Esophagus muscularis mucosa (tissue), 4 donors: ENCODE measurements around the gene TWF2. TPM values are rescaled to one million over a fixed set of nuclear protein-coding genes. Genes with fewer than 3 reads are reported as not detected.

Experiments used
- DNase-seq: peaks from one replicate; pipeline ENCODE4 v3.0.0-alpha.2; 2017; ENCODE audit errors: extremely low spot score
- H3K27ac ChIP-seq, 4 donors: fragments of 200-600 bp; sonication (generic); replicated peaks in 1 of 4; 1 replicate in 3 of 4; 2 replicates in 1 of 4; pipeline ENCODE4 v1.5.1; 2016 to 2019; ENCODE audit warnings: mild to moderate bottlenecking in 1 of 4
- H3K27me3 ChIP-seq, 4 donors: fragments of 200-600 bp; sonication (generic); one replicate each; pipeline versions ENCODE4 v1.5.1 to v1.6.0; 2016 to 2019
- H3K36me3 ChIP-seq, 4 donors: fragments of 200-600 bp; sonication (generic); one replicate each; pipeline ENCODE4 v1.5.1; 2016 to 2019
- H3K4me1 ChIP-seq, 4 donors: fragments of 200-600 bp; sonication (generic); one replicate each; pipeline ENCODE4 v1.5.1; 2016 to 2019
- H3K4me3 ChIP-seq, 4 donors: fragments of 200-600 bp; sonication (generic); 1 replicate in 2 of 4; 2 replicates in 2 of 4; pipeline ENCODE4 v1.5.1; 2016 to 2019; ENCODE audit warnings: mild to moderate bottlenecking in 4 of 4, moderate library complexity in 1 of 4
- H3K9me3 ChIP-seq, 4 donors: fragments of 200-600 bp; sonication (generic); 1 replicate in 3 of 4; 2 replicates in 1 of 4; pipeline ENCODE4 v1.5.1; 2016 to 2019
- CTCF ChIP-seq, 3 experiments: fragments of 200-600 bp in 2 of 3; fragments of 450-650 bp in 1 of 3; sonication (generic) in 2 of 3; IDR thresholded peaks; one replicate each; pipeline ENCODE4 v1.5.1; 2017 to 2019; ENCODE audit warnings: antibody characterized with exemption in 3 of 3, mild to moderate bottlenecking in 2 of 3, moderate library complexity in 1 of 3
- EP300 ChIP-seq: sonication (generic); formaldehyde crosslinking; IDR thresholded peaks from one replicate; pipeline ENCODE4 v1.6.1; 2017; ENCODE audit warnings: antibody characterized with exemption
- POLR2A ChIP-seq: fragments of 450-650 bp; IDR thresholded peaks from one replicate; pipeline ENCODE4 v1.6.1; 2017; ENCODE audit warnings: antibody characterized with exemption, moderate library complexity, mild to moderate bottlenecking, low read depth
- POLR2AphosphoS5 ChIP-seq, 2 donors: sonication (generic); formaldehyde crosslinking; IDR thresholded peaks; one replicate each; pipeline ENCODE4 v1.6.1; 2017; ENCODE audit warnings: antibody characterized with exemption in 2 of 2
- WGBS: methylation state at CpG from one replicate; pipeline ENCODE4 v1.1.5; 2018; 5-methylcytosine and 5-hydroxymethylcytosine counted together
- intact Hi-C: fragments of 100-400 bp; cut with DNase I; formaldehyde crosslinking; loops from one replicate; pipeline ENCODE4 v1.15.1; 2023
- total RNA-seq, 4 donors: library from RNA; depleted of rRNA; stranded (reverse); fragments of >200 nt; gene quantifications; one replicate each; pipeline versions ENCODE4 v1.1.0 to v1.2.1, GENCODE V29; 2016

The TWF2 gene
- total RNA-seq, 4 donors from 2014 or later, result 66.4 to 89.5 (median 79.9) TPM

GRCh38 chr3:52196977-52197376, 42.0 kb downstream of the TWF2 start:
- Histone ChIP-seq H3K27ac (peak overlapping the region; percentile 79 to 89 (median 85)), H3K4me3 (peak overlapping the region in 2 of 4 donors; percentile 70 to 84), H3K27me3 (no peaks in the 10 kb centered on the region), H3K36me3 (peaks cover 0 to 23% (median 19%) of the 10 kb centered on the region in 4 donors), H3K9me3 (no peaks in the 10 kb centered on the region), H3K4me1 (peaks cover 54 to 83% (median 79%) of the 10 kb centered on the region in 4 donors)
- 50% methylated on average over 3 of the region's 3 CpGs for WGBS
- DNase-seq, result no peak
- TF ChIP-seq POLR2AphosphoS5 (IDR thresholded peaks at IDR 0.05) (no peak), POLR2A (no peak), EP300 (no peak), CTCF (IDR thresholded peaks at IDR 0.05) (no peak)
- intact Hi-C loops, result no loop called here

GRCh38 chr3:52195823-52196331, 43.1 kb downstream of the TWF2 start:
- no peaks in the 10 kb centered on the region for H3K27me3 ChIP-seq
- intact Hi-C loops, result no loop called here
- DNase-seq, result no peak
- H3K4me3 ChIP-seq, result no peak overlapping the region
- H3K27ac ChIP-seq, result peak overlapping the region; percentile 44 to 89 (median 74)
- peaks cover 0 to 14% (median 11%) of the 10 kb centered on the region in 4 donors for H3K36me3 ChIP-seq
- TF ChIP-seq POLR2AphosphoS5 (IDR thresholded peaks at IDR 0.05) (peak in 1 of 2 donors; percentile 33), POLR2A (no peak), CTCF (IDR thresholded peaks at IDR 0.05) (no peak), EP300 (no peak)
- no peaks in the 10 kb centered on the region for H3K9me3 ChIP-seq
- peaks cover 46 to 86% (median 78%) of the 10 kb centered on the region in 4 donors for H3K4me1 ChIP-seq
- WGBS, result 75% methylated on average over 10 of the region's 10 CpGs

- H3K4me3 ChIP-seq, result no peak overlapping the region
- H3K27ac ChIP-seq, result peak overlapping the region in 3 of 4 donors; percentile 40 to 60 (median 44)
- peaks cover 53 to 87% (median 79%) of the 10 kb centered on the region in 4 donors for H3K4me1 ChIP-seq
- H3K9me3 ChIP-seq, result no peaks in the 10 kb centered on the region
- DNase-seq, result no peak
- 89% methylated on average over 3 of the region's 3 CpGs for WGBS
- no peaks in the 10 kb centered on the region for H3K27me3 ChIP-seq
- TF ChIP-seq POLR2A (no peak), POLR2AphosphoS5 (IDR thresholded peaks at IDR 0.05) (no peak), EP300 (no peak), CTCF (IDR thresholded peaks at IDR 0.05) (no peak)
- intact Hi-C loops, result no loop called here
- peaks cover 0 to 13% (median 10%) of the 10 kb centered on the region in 4 donors for H3K36me3 ChIP-seq
Measured at GRCh38 chr3:52195291-52195597, 43.7 kb downstream of the TWF2 start.

DNA sequence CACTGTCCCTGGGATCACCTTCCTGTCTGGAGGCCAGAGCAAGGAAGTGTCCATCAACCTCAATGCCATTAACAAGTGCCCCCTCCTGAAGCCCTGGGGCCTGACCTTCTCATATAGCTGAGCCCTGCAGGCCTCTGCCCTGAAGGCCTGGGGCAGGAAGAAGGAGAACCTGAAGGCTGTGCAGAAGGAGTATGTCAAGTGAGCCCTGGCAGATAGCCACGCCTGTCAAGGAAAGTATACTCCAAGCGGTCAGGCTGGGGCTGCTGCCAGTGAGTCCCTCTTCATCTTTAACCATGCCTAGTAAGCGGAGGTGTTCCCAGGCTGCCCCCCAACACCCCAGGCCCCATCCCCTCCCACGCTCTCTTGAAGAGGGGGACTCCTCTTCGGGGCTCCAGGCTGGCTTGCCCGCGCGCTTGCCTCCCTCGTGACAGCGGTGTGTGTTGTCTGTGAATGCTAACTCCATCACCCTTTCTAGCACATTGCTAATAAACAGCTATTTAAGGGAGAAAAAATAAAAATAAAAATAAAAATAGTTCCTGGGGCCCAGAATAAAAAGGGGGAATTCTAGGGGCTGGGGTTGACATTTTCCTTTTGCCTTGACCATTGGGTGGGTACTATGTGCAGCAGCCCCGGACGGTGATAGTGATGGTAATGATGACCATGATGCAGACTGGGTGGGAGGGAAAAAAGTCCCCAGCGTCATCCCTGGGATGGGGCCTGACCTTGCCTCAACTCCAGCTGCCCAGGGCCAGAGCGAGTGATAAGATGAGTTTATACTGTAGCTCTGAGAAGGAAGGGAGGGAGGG, 44.3 kb downstream of the TWF2 start:
- intact Hi-C loops, result no loop called here
- TF ChIP-seq POLR2A (no peak), POLR2AphosphoS5 (IDR thresholded peaks at IDR 0.05) (peak; percentile 30 to 68), CTCF (IDR thresholded peaks at IDR 0.05) (no peak), EP300 (no peak)
- Histone ChIP-seq H3K36me3 (peaks cover 0 to 8% (median 5%) of the 10 kb centered on the region in 4 donors), H3K4me1 (peaks cover 51 to 87% (median 79%) of the 10 kb centered on the region in 4 donors), H3K27ac (peak overlapping the region in 2 of 4 donors; percentile 29 to 31), H3K27me3 (no peaks in the 10 kb centered on the region), H3K9me3 (no peaks in the 10 kb centered on the region), H3K4me3 (no peak overlapping the region)
- 46% methylated on average over 11 of the region's 14 CpGs for WGBS
- DNase-seq, result no peak
